Smooth muscle cell (in vitro differentiated cells): ENCODE results near the gene MGARP. TPM values are rescaled to one million over a fixed set of nuclear protein-coding genes. Genes with fewer than 3 reads are reported as not detected.

Experiments used
- DNase-seq: peaks from one replicate; lab custom pipeline; 2025; ENCODE audit not compliant: unreplicated experiment; lab: John Stamatoyannopoulos, UW
- H2AFZ ChIP-seq: fragments of 200-600 bp; sonication (generic); 2 replicates; pipeline ENCODE4 v1.6.0; 2016; ENCODE audit warnings: antibody characterized with exemption, low read depth, mild to moderate bottlenecking
- H3F3A ChIP-seq: fragments of 200-600 bp; sonication (generic); 2 replicates; pipeline ENCODE4 v1.6.0; 2017; ENCODE audit warnings: antibody characterized with exemption, low read depth
- H3K27ac ChIP-seq: fragments of 200-600 bp; sonication (generic); 2 replicates; pipeline ENCODE4 v1.5.1; 2016; ENCODE audit warnings: low read depth, mild to moderate bottlenecking
- H3K27me3 ChIP-seq: fragments of 200-600 bp; sonication (generic); 2 replicates; pipeline ENCODE4 v1.6.1; 2016; ENCODE audit warnings: low read depth, mild to moderate bottlenecking
- H3K36me3 ChIP-seq: fragments of 200-600 bp; sonication (generic); 2 replicates; pipeline ENCODE4 v1.5.1; 2016; ENCODE audit warnings: low read depth
- H3K4me1 ChIP-seq: fragments of 200-600 bp; sonication (generic); 2 replicates; pipeline ENCODE4 v1.5.1; 2016; ENCODE audit warnings: low read depth
- H3K4me2 ChIP-seq: fragments of 200-600 bp; sonication (generic); 2 replicates; pipeline ENCODE4 v1.6.0; 2016; ENCODE audit warnings: mild to moderate bottlenecking
- H3K4me3 ChIP-seq: fragments of 200-600 bp; sonication (generic); 2 replicates; pipeline ENCODE4 v1.5.1; 2016; ENCODE audit warnings: mild to moderate bottlenecking
- H3K79me2 ChIP-seq: fragments of 200-600 bp; sonication (generic); 2 replicates; pipeline ENCODE4 v1.6.0; 2016; ENCODE audit warnings: low read depth, mild to moderate bottlenecking
- H3K9ac ChIP-seq: fragments of 200-600 bp; sonication (generic); 2 replicates; pipeline ENCODE4 v1.6.0; 2016; ENCODE audit warnings: low read depth
- H3K9me3 ChIP-seq: fragments of 200-600 bp; sonication (generic); replicated peaks from 2 replicates; pipeline ENCODE4 v1.5.1; 2016; ENCODE audit warnings: low read depth
- H4K20me1 ChIP-seq: fragments of 200-600 bp; sonication (generic); 2 replicates; pipeline ENCODE4 v1.6.0; 2016; ENCODE audit warnings: low read depth
- WGBS: methylation state at CpG from one replicate; pipeline ENCODE4 v1.1.7; 2016; ENCODE audit warnings: low lambda C conversion rate; 5-methylcytosine and 5-hydroxymethylcytosine counted together
- polyA plus RNA-seq: library from polyadenylated mRNA; unstranded; fragments of >200 nt; fragmentation: Nextera tagmentation; extraction: Ambion mirVana; gene quantifications from 2 replicates; pipeline ENCODE4 v1.2.1, GENCODE V29; 2016
- total RNA-seq: library from RNA; depleted of rRNA; stranded (reverse); fragments of >200 nt; gene quantifications from 2 replicates; pipeline ENCODE4 v1.2.3, GENCODE V29; 2014
- TF ChIP-seq, protein P1 (sequence below): fragments of 200-600 bp; sonication (generic); IDR thresholded peaks from 2 replicates; pipeline ENCODE4 v1.5.1; 2017; ENCODE audit warnings: borderline replicate concordance, mild to moderate bottlenecking, antibody characterized with exemption; ENCODE audit not compliant: insufficient read depth, poor library complexity, severe bottlenecking

Gene MGARP
- total and polyA plus RNA-seq, 2 experiments from 2014 or later: 0.39 TPM; not detected in 1

DNA sequence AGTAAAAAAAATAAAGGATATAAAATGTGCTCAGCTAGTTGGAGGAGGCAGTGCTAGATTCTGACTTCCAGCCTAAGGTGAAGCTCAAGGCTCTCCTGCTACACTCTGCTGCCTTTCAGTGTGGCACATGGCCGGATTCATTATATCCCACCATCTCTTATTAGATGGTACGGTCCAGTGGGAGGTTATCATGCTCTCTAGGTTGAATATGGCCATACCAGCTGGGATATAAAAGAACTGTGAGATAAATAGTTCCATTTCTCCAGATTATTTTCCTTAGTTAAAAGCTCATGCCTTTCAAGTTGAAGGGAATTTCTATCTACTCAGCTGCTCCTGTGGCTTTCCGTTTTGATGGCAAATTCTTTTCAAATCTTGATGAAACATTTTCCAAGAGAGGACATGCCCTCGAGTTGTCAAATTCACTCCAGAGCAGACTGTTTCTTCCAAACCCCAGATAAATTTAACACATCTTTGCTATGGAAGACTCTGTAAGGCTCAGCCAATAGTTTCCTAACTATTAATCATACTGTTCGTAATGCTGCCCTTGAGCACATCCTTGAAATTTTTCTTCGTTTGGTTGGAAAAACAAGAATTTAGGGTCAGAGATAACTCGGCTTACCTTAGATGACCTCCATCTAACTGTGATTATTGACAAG, 2.2 kb upstream of the MGARP start:
- no peaks in the 10 kb centered on the region for H4K20me1 ChIP-seq
- 72% methylated on average over 7 of the region's 7 CpGs for WGBS
- H3K36me3 ChIP-seq: no peaks in the 10 kb centered on the region
- no peak overlapping the region for H3K9ac ChIP-seq
- no peak overlapping the region for H3K27ac ChIP-seq
- no peak overlapping the region for H2AFZ ChIP-seq
- no peaks in the 10 kb centered on the region for H3K79me2 ChIP-seq
- peaks cover 35% of the 10 kb centered on the region for H3K27me3 ChIP-seq
- no peaks in the 10 kb centered on the region for H3F3A ChIP-seq
- DNase-seq: no peak
- H3K9me3 ChIP-seq: no peaks in the 10 kb centered on the region
- no peak overlapping the region for H3K4me3 ChIP-seq
- H3K4me1 ChIP-seq: no peaks in the 10 kb centered on the region
- no peak overlapping the region for H3K4me2 ChIP-seq
- TF ChIP-seq, protein P1, sequence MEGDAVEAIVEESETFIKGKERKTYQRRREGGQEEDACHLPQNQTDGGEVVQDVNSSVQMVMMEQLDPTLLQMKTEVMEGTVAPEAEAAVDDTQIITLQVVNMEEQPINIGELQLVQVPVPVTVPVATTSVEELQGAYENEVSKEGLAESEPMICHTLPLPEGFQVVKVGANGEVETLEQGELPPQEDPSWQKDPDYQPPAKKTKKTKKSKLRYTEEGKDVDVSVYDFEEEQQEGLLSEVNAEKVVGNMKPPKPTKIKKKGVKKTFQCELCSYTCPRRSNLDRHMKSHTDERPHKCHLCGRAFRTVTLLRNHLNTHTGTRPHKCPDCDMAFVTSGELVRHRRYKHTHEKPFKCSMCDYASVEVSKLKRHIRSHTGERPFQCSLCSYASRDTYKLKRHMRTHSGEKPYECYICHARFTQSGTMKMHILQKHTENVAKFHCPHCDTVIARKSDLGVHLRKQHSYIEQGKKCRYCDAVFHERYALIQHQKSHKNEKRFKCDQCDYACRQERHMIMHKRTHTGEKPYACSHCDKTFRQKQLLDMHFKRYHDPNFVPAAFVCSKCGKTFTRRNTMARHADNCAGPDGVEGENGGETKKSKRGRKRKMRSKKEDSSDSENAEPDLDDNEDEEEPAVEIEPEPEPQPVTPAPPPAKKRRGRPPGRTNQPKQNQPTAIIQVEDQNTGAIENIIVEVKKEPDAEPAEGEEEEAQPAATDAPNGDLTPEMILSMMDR: no peak

GRCh38 chr4:139278912-139279759, 889 bp downstream of the MGARP start:
- no peak overlapping the region for H3K9ac ChIP-seq

DNA sequence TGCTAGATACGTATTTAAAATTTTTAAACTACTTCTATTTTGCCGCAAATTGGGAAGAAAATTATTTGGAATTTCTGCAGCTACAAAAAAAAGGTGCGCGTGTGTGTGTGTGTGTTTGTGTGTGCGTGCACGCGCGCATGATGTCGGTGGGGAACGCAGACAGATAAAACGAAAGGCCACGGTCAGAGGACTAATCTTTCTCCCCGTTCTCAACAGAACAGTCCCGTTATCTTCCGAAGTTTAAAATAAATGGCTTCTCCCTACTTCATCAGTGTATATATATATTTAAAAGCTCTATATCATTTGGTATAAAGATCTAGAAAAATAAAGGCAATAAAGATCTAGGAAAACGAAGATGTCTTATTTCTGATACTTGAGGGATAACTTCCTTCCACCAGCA, 1.5 kb downstream of the MGARP start:
- Histone ChIP-seq H4K20me1 (no peaks in the 10 kb centered on the region), H3K9ac (no peak overlapping the region), H3K79me2 (no peaks in the 10 kb centered on the region), H3K36me3 (no peaks in the 10 kb centered on the region), H3K27me3 (peaks cover 49% of the 10 kb centered on the region), H3K9me3 (no peaks in the 10 kb centered on the region), H3K4me1 (no peaks in the 10 kb centered on the region), H3K4me2 (no peak overlapping the region), H2AFZ (no peak overlapping the region), H3K27ac (no peak overlapping the region), H3F3A (no peaks in the 10 kb centered on the region), H3K4me3 (no peak overlapping the region)
- 88% methylated on average over 16 of the region's 16 CpGs for WGBS
- DNase-seq: no peak
- TF ChIP-seq, protein P1: no peak

More at GRCh38 chr4:139278912-139279759, 889 bp downstream of the MGARP start:
- TF ChIP-seq, protein P1: no peak
- Histone ChIP-seq H3K9me3 (no peaks in the 10 kb centered on the region), H3K27me3 (peaks cover 49% of the 10 kb centered on the region), H3K4me1 (no peaks in the 10 kb centered on the region), H3K36me3 (no peaks in the 10 kb centered on the region), H3K79me2 (no peaks in the 10 kb centered on the region), H3K4me2 (peak overlapping the region; percentile 83), H3K4me3 (peak overlapping the region; percentile 45), H3F3A (no peaks in the 10 kb centered on the region), H2AFZ (peak overlapping the region; percentile 78), H4K20me1 (no peaks in the 10 kb centered on the region), H3K27ac (no peak overlapping the region)
- no peak for DNase-seq
- 18% methylated on average over 40 of the region's 40 CpGs for WGBS
